ENCODE results near the gene EPB41L4B.
"Not testable (repeated sequence)": the region's sequence is repeated elsewhere in the genome, so short reads cannot be mapped to it uniquely, and the experiment has no call there.

The EPB41L4B gene

DNA sequence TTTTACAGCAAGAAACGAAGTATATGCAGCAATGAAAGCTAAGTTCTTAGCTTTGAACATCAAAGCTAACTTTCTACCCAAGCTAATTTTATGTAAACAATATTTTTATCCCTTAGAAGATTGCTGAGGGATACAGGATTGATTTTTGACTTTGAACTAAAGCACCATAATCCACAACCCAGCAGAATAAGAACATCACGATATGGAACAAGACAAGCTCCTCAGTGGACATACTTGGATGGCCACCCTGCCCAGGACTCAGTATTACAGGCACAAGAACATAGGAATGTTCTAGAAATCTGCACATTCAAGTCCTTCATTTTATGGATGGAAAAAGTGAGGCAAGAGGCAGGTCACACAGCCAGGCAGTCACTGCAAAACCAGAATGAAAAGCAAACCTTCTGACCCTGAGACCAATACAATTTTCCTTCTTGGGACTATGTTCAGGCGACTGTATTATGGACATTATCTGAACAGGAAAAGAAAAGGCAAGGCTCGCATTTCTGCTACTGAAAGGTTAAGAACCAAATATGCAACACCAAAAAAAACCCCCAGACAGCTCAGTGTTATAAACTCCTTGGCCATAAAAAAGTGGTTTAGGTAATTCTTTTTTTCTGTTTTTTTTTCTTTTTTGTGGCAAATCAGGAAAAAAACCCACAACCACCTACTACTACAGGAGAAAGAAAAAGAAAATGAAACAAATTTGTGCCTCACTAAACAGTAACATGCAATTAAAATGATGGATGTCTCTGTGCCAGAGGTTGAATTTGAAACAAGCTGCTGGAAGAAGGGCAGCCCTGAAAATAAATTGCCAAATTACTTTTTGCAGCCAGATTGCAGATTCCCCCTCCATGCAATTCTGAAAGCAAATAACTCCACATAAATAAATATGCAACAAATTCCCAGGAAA lies 25.4 kb downstream of the EPB41L4B start:
- no peak for DNase-seq

DNA sequence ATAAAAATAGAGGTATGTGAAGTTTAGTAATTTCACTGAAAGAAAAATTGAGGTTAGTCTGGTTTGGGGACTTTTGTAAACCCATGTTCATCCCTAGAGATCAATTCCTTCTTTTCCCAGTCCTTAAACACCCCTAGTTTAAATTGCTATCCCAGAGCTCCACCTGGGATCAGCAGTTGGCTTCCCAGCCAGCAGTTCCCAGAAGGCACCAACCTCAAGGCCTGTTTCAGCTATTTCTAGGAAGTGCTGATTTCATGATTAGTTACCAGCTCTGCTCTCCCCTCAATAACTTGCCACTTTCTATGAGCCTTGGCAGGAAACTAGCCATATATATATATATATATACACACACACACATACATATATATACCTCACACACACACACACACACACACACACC lies 30.5 kb downstream of the EPB41L4B start:
- no peak for DNase-seq

- DNase-seq: no peak
Observed at GRCh38 chr9:109289931-109290330, 30.9 kb downstream of the EPB41L4B start.

- DNase-seq: no peak
Observed at GRCh38 chr9:109289186-109289585, 31.7 kb downstream of the EPB41L4B start.

DNA sequence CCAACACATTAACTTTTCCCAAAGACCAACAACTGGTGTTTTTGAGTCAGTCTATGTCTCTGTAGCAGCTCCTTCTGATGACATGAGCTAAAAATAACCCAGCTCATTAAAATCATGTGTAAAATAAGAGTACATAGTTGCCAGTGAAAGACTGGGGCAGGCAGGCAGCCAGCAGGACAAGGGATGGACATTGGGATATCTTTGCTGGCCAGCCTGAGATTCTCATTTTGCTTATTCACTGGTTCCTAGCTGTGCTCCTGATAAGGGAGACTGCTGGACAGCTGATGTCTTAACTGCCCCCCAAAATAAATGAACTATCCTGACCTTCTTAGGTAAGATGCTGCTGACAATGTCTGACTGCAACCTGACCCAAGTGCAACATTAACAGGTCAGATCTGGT lies 33.9 kb downstream of the EPB41L4B start:
- no peak for DNase-seq

DNA sequence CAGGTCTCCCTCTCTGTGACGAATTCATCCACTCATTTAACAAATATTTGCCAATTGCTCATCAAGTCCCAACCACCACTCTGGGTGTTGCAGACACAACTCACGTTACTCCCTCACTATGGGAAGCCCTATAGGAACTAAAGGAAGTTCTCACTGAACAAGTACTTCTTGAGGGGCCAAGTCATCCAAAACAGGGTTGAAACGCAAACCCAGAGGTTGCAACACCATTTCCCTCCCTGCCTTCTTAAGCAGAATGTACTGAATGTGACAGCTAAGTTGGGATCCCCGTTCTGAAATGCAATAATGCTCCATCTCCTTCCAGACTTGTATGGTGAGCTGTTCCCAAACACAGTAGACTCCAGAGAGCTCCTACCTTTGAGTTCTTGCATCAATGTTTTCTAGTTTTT lies 34.3 kb downstream of the EPB41L4B start:
- no peak for DNase-seq

- DNase-seq: not testable (repeated sequence)
Observed at GRCh38 chr9:109283672-109284071, 37.2 kb downstream of the EPB41L4B start.

- DNase-seq: no peak
Observed at GRCh38 chr9:109283012-109283411, 37.8 kb downstream of the EPB41L4B start.

GRCh38 chr9:109282302-109282701 lies 38.6 kb downstream of the EPB41L4B start:
- DNase-seq: no peak

- no peak for DNase-seq
Observed at GRCh38 chr9:109281518-109281917, 39.3 kb downstream of the EPB41L4B start.

GRCh38 chr9:109278848-109279247 lies 42.0 kb downstream of the EPB41L4B start:
- no peak for DNase-seq

DNA sequence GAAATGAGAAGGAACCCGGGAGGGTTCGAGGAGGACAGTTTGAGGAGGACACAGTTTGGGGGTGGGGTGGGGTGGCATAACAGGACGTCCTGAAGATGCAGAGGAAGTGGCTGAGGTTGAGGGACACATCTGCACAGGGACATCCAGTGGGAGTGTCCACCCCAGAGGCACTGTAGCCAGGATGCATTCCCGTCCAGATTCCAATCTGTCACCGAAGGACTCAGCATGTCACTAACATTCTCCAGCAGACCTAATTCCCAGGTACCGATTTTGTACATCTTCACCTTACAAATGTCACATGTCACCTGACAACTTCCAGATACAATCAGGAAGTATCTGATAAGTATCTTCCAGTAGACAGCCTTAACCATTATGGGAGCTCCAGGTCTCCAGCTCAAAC lies 42.6 kb downstream of the EPB41L4B start:
- no peak for DNase-seq

DNA sequence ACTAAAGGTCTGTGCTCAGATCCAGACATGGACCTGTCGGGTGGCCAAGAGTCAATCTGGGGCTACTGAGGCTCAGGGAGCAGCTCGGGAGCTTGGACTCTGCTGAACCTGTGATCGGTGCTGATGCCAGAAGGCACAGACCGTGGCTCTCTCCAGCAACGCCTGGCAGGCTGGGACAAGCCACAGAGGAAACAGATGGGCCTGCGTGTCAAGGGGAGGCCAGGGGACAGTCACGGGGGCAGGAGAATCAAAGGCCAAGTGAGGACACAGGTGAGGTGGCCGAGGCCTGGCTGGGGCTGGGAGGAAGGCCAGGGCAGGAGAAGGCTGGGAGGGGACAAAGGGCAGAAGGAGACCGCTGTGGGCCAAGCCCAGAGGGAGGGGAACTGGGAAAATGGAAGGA lies 43.4 kb downstream of the EPB41L4B start:
- DNase-seq: no peak

- no peak for DNase-seq
Observed at GRCh38 chr9:109276469-109277440, 44.1 kb downstream of the EPB41L4B start.

GRCh38 chr9:109274884-109275730 lies 45.8 kb downstream of the EPB41L4B start:
- DNase-seq: no peak

DNA sequence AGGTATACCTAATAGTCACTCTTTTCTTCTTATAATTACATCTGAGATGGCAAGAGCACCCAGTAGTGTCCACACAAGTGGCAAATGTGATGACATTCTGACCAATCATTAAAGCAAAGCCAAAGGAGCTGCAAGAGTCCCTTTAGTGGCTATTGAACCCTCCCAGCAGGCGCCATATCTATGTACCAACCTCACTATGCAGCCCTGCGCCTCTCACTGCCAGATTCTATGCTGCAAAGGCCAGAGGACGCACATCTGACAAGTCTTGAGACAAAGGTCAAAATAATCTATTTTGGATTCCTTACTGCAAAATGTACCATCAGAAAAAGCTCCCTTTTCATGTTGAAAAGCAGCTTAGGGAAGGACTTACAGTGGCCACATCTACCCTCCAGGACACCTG lies 47.0 kb downstream of the EPB41L4B start:
- no peak for DNase-seq

DNA sequence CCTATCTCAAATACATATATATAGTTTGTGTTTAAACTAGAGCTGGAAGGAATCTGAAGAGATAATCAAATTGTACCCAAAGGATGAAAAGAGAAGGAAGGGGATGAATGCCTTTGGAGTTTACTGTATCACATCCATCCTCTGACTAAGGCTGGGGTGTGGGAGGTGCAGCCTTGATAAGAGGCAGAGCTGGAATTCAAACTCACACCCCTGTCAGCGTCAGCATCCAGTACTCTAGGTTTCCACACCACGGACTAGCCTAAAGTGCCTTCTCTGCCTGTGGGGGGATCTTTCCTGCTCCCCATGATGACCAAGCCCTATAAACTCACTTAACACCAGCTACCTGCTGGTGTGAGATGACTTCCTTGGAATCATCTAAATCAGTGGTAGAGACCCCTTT lies 48.1 kb downstream of the EPB41L4B start:
- no peak for DNase-seq

DNA sequence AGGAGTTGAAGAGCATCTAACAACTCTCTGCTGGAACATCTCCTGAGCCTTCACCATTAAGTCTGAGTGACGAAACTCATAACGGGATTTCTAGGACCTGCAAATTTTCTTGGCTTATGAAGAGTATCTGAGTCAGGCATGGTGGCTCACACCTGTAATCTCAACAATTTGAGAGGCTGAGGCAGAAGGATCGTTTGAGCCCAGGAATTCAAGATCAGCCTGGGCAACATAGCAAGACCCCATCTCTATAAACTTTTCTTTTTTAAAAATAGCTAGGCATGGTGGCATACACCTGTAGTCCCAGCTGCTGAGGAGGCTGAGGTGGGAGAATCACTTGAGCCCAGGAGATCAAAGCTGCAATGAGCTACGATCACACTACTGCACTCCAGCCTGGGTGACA lies 48.8 kb downstream of the EPB41L4B start:
- no peak for DNase-seq

DNA sequence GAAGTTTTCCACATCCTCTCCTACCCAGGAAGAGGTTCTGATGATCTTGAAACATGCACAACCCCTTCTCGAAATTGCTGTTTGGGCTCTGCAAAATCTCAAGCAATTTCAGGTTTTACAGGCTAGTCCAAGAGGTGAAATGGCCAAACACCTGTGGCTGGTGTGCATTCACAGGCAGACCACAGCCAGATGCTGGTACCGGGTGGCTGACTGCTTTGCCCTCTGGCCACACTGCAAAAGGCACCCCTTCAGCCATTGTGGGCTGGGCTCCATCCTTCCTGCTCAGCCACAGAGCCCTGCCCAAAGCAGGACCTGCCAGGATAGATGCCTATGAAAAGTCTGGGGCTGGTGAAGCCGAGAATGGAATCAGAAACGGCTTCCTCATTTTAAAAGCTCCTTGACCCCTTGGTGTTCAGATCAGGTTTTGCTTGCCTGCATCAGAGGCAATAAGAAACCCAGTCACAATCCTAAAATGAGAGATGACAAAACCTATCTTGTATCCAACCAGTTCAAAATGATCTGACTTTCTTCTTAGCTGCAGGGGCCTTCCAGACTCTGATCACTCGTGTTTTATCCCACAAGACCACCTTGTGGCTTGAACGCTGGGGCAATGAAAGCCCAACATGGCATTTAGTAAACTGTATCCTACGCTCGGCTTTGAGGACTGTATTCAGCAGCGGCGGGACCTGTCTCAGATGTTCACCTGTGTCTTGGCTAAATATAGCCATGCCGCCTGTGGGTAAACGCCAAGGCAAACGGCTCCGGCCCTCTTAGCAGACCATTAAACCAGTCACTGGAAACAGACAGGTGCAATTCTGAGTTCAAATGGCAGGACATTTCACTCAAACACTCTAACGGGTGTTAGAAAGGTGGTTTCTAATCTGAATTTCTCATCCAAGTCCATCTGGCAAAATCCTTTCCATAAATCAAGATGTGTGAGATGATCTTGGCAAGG lies 49.6 kb downstream of the EPB41L4B start:
- no peak for DNase-seq

DNA sequence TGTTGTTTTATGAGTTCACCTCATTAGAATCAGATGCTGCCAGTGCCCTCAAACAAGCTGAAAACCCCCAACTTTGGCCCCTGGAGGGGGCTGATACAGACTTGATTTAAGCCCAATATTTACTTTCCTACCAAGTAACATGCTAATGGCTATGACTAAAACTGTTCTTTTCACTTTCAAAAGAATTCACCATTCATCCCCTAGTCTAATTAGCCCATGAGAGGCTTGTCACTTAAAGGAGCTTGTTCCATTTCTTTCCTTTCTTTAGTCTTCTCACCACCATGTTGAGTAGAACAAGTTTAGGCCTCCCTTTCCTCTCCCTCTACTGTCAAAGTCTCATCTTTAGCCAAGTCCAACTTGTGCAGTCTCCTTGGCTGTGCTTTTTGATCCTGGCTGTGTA lies 50.4 kb downstream of the EPB41L4B start:
- DNase-seq: no peak

- no peak for DNase-seq
Observed at GRCh38 chr9:109269839-109270238, 51.0 kb downstream of the EPB41L4B start.

DNA sequence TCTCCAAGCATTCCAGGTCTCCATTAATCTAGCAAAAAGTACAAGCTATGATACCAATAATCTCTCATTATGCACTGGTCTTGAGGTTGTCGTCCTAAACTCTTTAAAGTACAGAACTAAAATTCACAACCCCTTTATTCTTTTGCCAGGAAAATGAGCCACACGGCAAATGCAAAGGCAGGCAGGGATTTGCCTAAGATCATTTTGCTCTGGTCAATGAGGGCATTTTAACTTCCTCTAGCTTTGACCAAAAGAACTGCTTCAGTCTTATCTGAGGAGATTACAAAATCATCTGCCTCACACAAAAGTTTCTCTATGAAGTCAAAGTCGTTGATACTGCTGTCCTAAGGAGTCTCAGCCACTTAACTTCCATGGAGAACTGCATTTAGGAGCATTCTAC lies 51.8 kb downstream of the EPB41L4B start:
- DNase-seq: no peak
